ENCODE measurements around the gene ZSCAN25. TPM values are rescaled to one million over a fixed set of nuclear protein-coding genes. Genes with fewer than 3 reads are reported as not detected.

The ZSCAN25 gene
- total and polyA plus RNA-seq, 2 of the 13 experiments (the other 11 are each of a cell fraction or from before 2014, with no cell fraction given), result 12.1 to 16.8 TPM

- in situ Hi-C loops (cut with HindIII; ENCODE audit: extremely low pct_ligation_motif_present, low pct_unique_long_range_greater_than_20kb), result no loop called here
- TF ChIP-seq ZNF614 (CRISPR knock-in tag; IDR thresholded peaks at IDR 0.05; ENCODE audit: borderline replicate concordance) (no peak), XBP1 (CRISPR knock-in tag; IDR thresholded peaks at IDR 0.05) (no peak), ZSCAN30 (CRISPR knock-in tag; IDR thresholded peaks at IDR 0.05) (no peak), CC2D1A (CRISPR knock-in tag; IDR thresholded peaks at IDR 0.05) (no peak), ATF3 (CRISPR knock-in tag; IDR thresholded peaks at IDR 0.05) (no peak), E2F1 (CRISPR knock-in tag; IDR thresholded peaks at IDR 0.05) (no peak), ZNF234 (CRISPR knock-in tag; conservative IDR thresholded peaks at IDR 0.05) (no peak), ZBTB34 (CRISPR knock-in tag; IDR thresholded peaks at IDR 0.05) (no peak), NFKBIZ (CRISPR knock-in tag; IDR thresholded peaks at IDR 0.05) (no peak), ZSCAN9 (CRISPR knock-in tag; IDR thresholded peaks at IDR 0.05; ENCODE audit: borderline replicate concordance) (no peak), STAT6 (CRISPR knock-in tag; IDR thresholded peaks at IDR 0.05; ENCODE audit: borderline replicate concordance) (no peak), ZNF773 (CRISPR knock-in tag; IDR thresholded peaks at IDR 0.05; ENCODE audit: borderline replicate concordance) (no peak), DNMT1 (CRISPR knock-in tag; IDR thresholded peaks at IDR 0.05) (no peak), CENPBD1 (CRISPR knock-in tag; IDR thresholded peaks at IDR 0.05; ENCODE audit: borderline replicate concordance, low read depth) (no peak), HOXD1 (CRISPR knock-in tag; IDR thresholded peaks at IDR 0.05) (no peak), E2F5 (CRISPR knock-in tag; conservative IDR thresholded peaks at IDR 0.05) (no peak), ZNF740 (CRISPR knock-in tag; IDR thresholded peaks at IDR 0.05) (no peak), ZKSCAN5 (CRISPR knock-in tag; IDR thresholded peaks at IDR 0.05) (no peak), MEIS2 (CRISPR knock-in tag; IDR thresholded peaks at IDR 0.05) (no peak)
Measured at GRCh38 chr7:99668541-99668940, 51.8 kb downstream of the ZSCAN25 start.

More at GRCh38 chr7:99668541-99668940, 51.8 kb downstream of the ZSCAN25 start:
- POLR2A ChIA-PET, result no interaction called here
- Histone ChIP-seq H3K36me3 (replicated peaks in 1 of 2; ENCODE audit: control insufficient read depth in 1 of 2, insufficient read depth in 2 of 2, low read length in 2 of 2) (peaks cover 0 to 1% of the 10 kb centered on the region in 2 experiments; a peak in 1 of 5 replicates), H2AFZ (ENCODE audit: low read length) (no peak overlapping the region), H3K9me3 (ENCODE audit: low read length) (no peaks in the 10 kb centered on the region), H3K27ac (ENCODE audit: extremely low read length, insufficient read depth, low read length) (no peak overlapping the region), H4K20me1 (ENCODE audit: insufficient read depth, low read length) (no peaks in the 10 kb centered on the region), H3K27me3 (ENCODE audit: control insufficient read depth in 1 of 2, insufficient read depth in 2 of 2, low read length in 2 of 2) (no peaks in the 10 kb centered on the region), H3K9ac (ENCODE audit: insufficient read depth, low read depth, low read length) (no peak overlapping the region), H3K79me2 (ENCODE audit: insufficient read depth, low read length) (no peaks in the 10 kb centered on the region), H3K4me3 (replicated peaks in 1 of 3; ENCODE audit: insufficient read depth in 1 of 3, low read depth in 2 of 3, low read length in 3 of 3) (no peak overlapping the region), H3K4me1 (ENCODE audit: insufficient read depth, low read length) (no peaks in the 10 kb centered on the region), H3K4me2 (ENCODE audit: low read depth, low read length) (no peak overlapping the region)
- intact Hi-C loops (cut with micrococcal nuclease; ENCODE audit: unreplicated experiment), result no loop called here
- FAIRE-seq, result no peak
- CTCF ChIA-PET (ENCODE audit: low intra/inter-chr PET ratio, low total read pairs), result no interaction called here
- DNase-seq (ENCODE audit: low spot score), result no peak
- no peak for ATAC-seq
- no TSS peak for BruUV-seq (replicated peaks)
- 90% methylated on average over 8 of the region's 8 CpGs for WGBS (ENCODE audit: low lambda C conversion rate)

Data from HepG2 (cell line).